Body of pancreas (tissue), 4 donors: Measurements from ENCODE around the gene SEMA6B.

Source experiments
- CTCF ChIP-seq, 7 experiments: fragments of 450-650 bp in 4 of 7; fragments of 200-600 bp in 3 of 7; sonication (generic) in 3 of 7; IDR thresholded peaks; one replicate each; pipeline ENCODE4 v1.5.1; 2016 to 2019; ENCODE audit warnings: antibody characterized with exemption in 7 of 7
- POLR2A ChIP-seq, 3 donors: fragments of 450-650 bp; IDR thresholded peaks; one replicate each; pipeline ENCODE4 v1.6.1; 2016; ENCODE audit warnings: antibody characterized with exemption in 3 of 3, mild to moderate bottlenecking in 2 of 3

GRCh38 chr19:4555657-4556561 is 3.6 kb downstream of the SEMA6B start:
- TF ChIP-seq CTCF (IDR thresholded peaks at IDR 0.05) (no peak), POLR2A (IDR thresholded peaks at IDR 0.05) (no peak)
